Measurements from ENCODE around the gene ACO1. TPM values are rescaled to one million over a fixed set of nuclear protein-coding genes. Genes with fewer than 3 reads are reported as not detected.

ACO1 gene
- total and polyA plus RNA-seq, 7 donors: 11.4 to 54.2 (median 37.2) TPM

- WGBS, 2 donors: 82 to 94% methylated on average over 1 of the region's 1 CpG
- no peak for TF ChIP-seq POLR2A (IDR thresholded peaks at IDR 0.05)
- TF ChIP-seq CTCF (IDR thresholded peaks at IDR 0.05): no peak
Measured at GRCh38 chr9:32401488-32401887, 17.0 kb downstream of the ACO1 start.

GRCh38 chr9:32403567-32404260 lies 19.3 kb downstream of the ACO1 start:
- no peak overlapping the region for H3K4me3 ChIP-seq

More at GRCh38 chr9:32401488-32401887, 17.0 kb downstream of the ACO1 start:
- DNase-seq: no peak
- Histone ChIP-seq H3K4me3 (no peak overlapping the region), H3K9me3 (peaks cover 0 to 3% (median 0%) of the 10 kb centered on the region in 4 donors), H3K36me3 (peaks cover 6 to 15% (median 12%) of the 10 kb centered on the region in 4 donors), H3K27me3 (no peaks in the 10 kb centered on the region), H3K4me1 (peaks cover 0 to 17% (median 11%) of the 10 kb centered on the region in 4 donors), H3K27ac (no peak overlapping the region)
- intact Hi-C loops (cut with DNase I): no loop called here

GRCh38 chr9:32404402-32404801 lies 20.0 kb downstream of the ACO1 start:
- WGBS, 2 donors: 86 to 95% methylated on average over 1 of the region's 1 CpG
- Histone ChIP-seq H3K36me3 (peaks cover 13 to 44% (median 32%) of the 10 kb centered on the region in 4 donors), H3K4me1 (peaks cover 0 to under 1% (median 0%) of the 10 kb centered on the region in 4 donors), H3K27me3 (no peaks in the 10 kb centered on the region), H3K9me3 (peaks cover 0 to 3% (median 0%) of the 10 kb centered on the region in 4 donors), H3K4me3 (no peak overlapping the region), H3K27ac (no peak overlapping the region)
- no peak for DNase-seq
- no peak for TF ChIP-seq EP300 (IDR thresholded peaks at IDR 0.05)
- TF ChIP-seq CTCF (IDR thresholded peaks at IDR 0.05): no peak
- no peak for TF ChIP-seq POLR2A (IDR thresholded peaks at IDR 0.05)
- TF ChIP-seq POLR2AphosphoS5 (IDR thresholded peaks at IDR 0.05): no peak
- intact Hi-C loops (cut with DNase I): no loop called here

More at GRCh38 chr9:32403567-32404260, 19.3 kb downstream of the ACO1 start:
- peaks cover 0 to 3% (median 0%) of the 10 kb centered on the region in 4 donors for H3K9me3 ChIP-seq
- WGBS, 2 donors: 85 to 89% methylated on average over 3 of the region's 3 CpGs
- no peak for DNase-seq
- H3K36me3 ChIP-seq: peaks cover 7 to 37% (median 26%) of the 10 kb centered on the region in 4 donors
- no peaks in the 10 kb centered on the region for H3K27me3 ChIP-seq
- peaks cover 0 to 7% (median 5%) of the 10 kb centered on the region in 4 donors for H3K4me1 ChIP-seq
- no peak for TF ChIP-seq CTCF (IDR thresholded peaks at IDR 0.05)
- no peak for TF ChIP-seq POLR2AphosphoS5 (IDR thresholded peaks at IDR 0.05)
- no peak for TF ChIP-seq POLR2A (IDR thresholded peaks at IDR 0.05)
- no peak for TF ChIP-seq EP300 (IDR thresholded peaks at IDR 0.05)
- no peak overlapping the region for H3K27ac ChIP-seq
- intact Hi-C loops (cut with DNase I): no loop called here

- intact Hi-C loops (cut with DNase I): no loop called here
- WGBS, 2 donors: 60 to 71% methylated on average over 8 of the region's 8 CpGs
- Histone ChIP-seq H3K27me3 (no peaks in the 10 kb centered on the region), H3K9me3 (peaks cover 0 to 3% (median 0%) of the 10 kb centered on the region in 4 donors), H3K4me1 (no peaks in the 10 kb centered on the region), H3K4me3 (no peak overlapping the region), H3K27ac (no peak overlapping the region), H3K36me3 (peaks cover 14 to 49% (median 35%) of the 10 kb centered on the region in 4 donors)
- no peak for DNase-seq
- TF ChIP-seq POLR2A (IDR thresholded peaks at IDR 0.05) (no peak), POLR2AphosphoS5 (IDR thresholded peaks at IDR 0.05) (no peak), EP300 (IDR thresholded peaks at IDR 0.05) (no peak), CTCF (IDR thresholded peaks at IDR 0.05) (no peak)
Measured at GRCh38 chr9:32404856-32405255, 20.4 kb downstream of the ACO1 start.
